Thymus (tissue), 14 donors: ENCODE data around the gene AIF1L. TPM values are rescaled to one million over a fixed set of nuclear protein-coding genes. Genes with fewer than 3 reads are reported as not detected.
A peak's percentile ranks its signal among the peaks of the same experiment; 100 is the strongest.

ENCODE experiments used
- DNase-seq, 9 donors: peaks; one replicate each; pipeline ENCODE4 v3.0.0-alpha.2; 2013; ENCODE audit warnings: low spot score in 9 of 9, low read depth in 6 of 9, missing footprints in 1 of 9
- H3K27ac ChIP-seq, 2 donors: one replicate each; pipeline ENCODE4 v1.5.1; 2013; ENCODE audit warnings: control low read depth in 1 of 2, low read depth in 1 of 2, low read length in 1 of 2, mild to moderate bottlenecking in 1 of 2, moderate library complexity in 1 of 2
- H3K27me3 ChIP-seq, 2 donors: one replicate each; pipeline ENCODE4 v1.5.1; 2013; ENCODE audit warnings: low read length in 1 of 2; ENCODE audit not compliant: control insufficient read depth in 2 of 2, insufficient read depth in 1 of 2
- H3K36me3 ChIP-seq, 2 donors: one replicate each; pipeline ENCODE4 v1.5.1; 2013; ENCODE audit warnings: low read length in 1 of 2, mild to moderate bottlenecking in 1 of 2, moderate library complexity in 1 of 2; ENCODE audit not compliant: control insufficient read depth in 2 of 2, insufficient read depth in 2 of 2
- H3K4me1 ChIP-seq, 2 donors: one replicate each; pipeline ENCODE4 v1.5.1; 2013; ENCODE audit warnings: low read length in 2 of 2; ENCODE audit not compliant: control insufficient read depth in 2 of 2, insufficient read depth in 2 of 2
- H3K4me3 ChIP-seq, 2 donors: one replicate each; pipeline ENCODE4 v1.5.1; 2013; ENCODE audit warnings: low read length in 2 of 2, control low read depth in 1 of 2, mild to moderate bottlenecking in 1 of 2
- H3K9me3 ChIP-seq, 2 donors: one replicate each; pipeline ENCODE4 v1.5.1; 2013; ENCODE audit warnings: low read length in 1 of 2, mild to moderate bottlenecking in 1 of 2; ENCODE audit not compliant: control insufficient read depth in 2 of 2, insufficient read depth in 1 of 2
- WGBS: extraction: QIAGEN DNeasy Blood & Tissue Kit; methylation state at CpG from one replicate; pipeline ENCODE4 v1.1.7; 2013; 5-methylcytosine and 5-hydroxymethylcytosine counted together
- long read RNA-seq, 10 donors: transcript quantifications; one replicate each; lab custom pipeline, GENCODE V29; 2026
- polyA plus RNA-seq: library from polyadenylated mRNA; stranded (reverse); fragments of 200-250 nt; gene quantifications from one replicate; pipeline ENCODE4 v1.2.3, GENCODE V29; 2013
- total RNA-seq: library from RNA; stranded (reverse); fragments of 120-200 nt; gene quantifications from one replicate; pipeline ENCODE4 v1.2.4, GENCODE V29; 2013
- donor health status: healthy.

AIF1L gene
- total RNA-seq (2.5 TPM), polyA plus RNA-seq (4.4 TPM)
- long read RNA-seq, donor 1 = 0 reads
- long read RNA-seq, donor 2 = 0 reads
- long read RNA-seq, donor 3, partial matches to known transcripts = 0 of 1 reads
- long read RNA-seq, donor 3, other reads (novel, unspliced or antisense) = 0 of 1 reads
- long read RNA-seq, donor 4 = 0 reads
- long read RNA-seq, donor 5, transcript AIF1L-201 (6 exons, 3,364 nt) = major isoform, 16 of 55 reads
- long read RNA-seq, donor 5, partial matches to known transcripts = 38 of 55 reads
- long read RNA-seq, donor 5, other reads (novel, unspliced or antisense) = 0 of 55 reads
- long read RNA-seq, donor 6, partial matches to known transcripts = 0 of 2 reads
- long read RNA-seq, donor 6, other reads (novel, unspliced or antisense) = 0 of 2 reads
- long read RNA-seq, donor 7, partial matches to known transcripts = 0 of 2 reads
- long read RNA-seq, donor 7, other reads (novel, unspliced or antisense) = 0 of 2 reads
- long read RNA-seq, donor 8 = 0 reads
- long read RNA-seq, donor 9 = 0 reads
- long read RNA-seq, donor 10, partial matches to known transcripts = 0 of 2 reads
- long read RNA-seq, donor 10, other reads (novel, unspliced or antisense) = 0 of 2 reads

GRCh38 chr9:131096269-131097125 lies at the start of gene AIF1L:
TSS of gene AIF1L (plus strand) at chr9:131096531. CDS start at chr9:131096630, 99 bp downstream.
- H3K27me3 ChIP-seq = peaks cover 12 to 69% of the 10 kb centered on the region in 2 donors
- H3K4me1 ChIP-seq = peaks cover 0 to 5% of the 10 kb centered on the region in 2 donors
- H3K4me3 ChIP-seq = peak within 1 kb of the TSS in 1 of 2 donors; percentile 52
- no peak within 1 kb of the TSS for H3K27ac ChIP-seq
- no peaks in the 10 kb centered on the region for H3K36me3 ChIP-seq
- WGBS = 1% methylated on average over 95 of the region's 99 CpGs
- DNase-seq = peak in 3 of 9 donors; percentile 27 to 37 (median 36)
- H3K9me3 ChIP-seq = peaks cover 0 to 8% of the 10 kb centered on the region in 2 donors

GRCh38 chr9:131046581-131047202 lies 49.6 kb upstream of the AIF1L start:
- Histone ChIP-seq H3K4me3 (no peak overlapping the region), H3K36me3 (no peaks in the 10 kb centered on the region), H3K9me3 (no peaks in the 10 kb centered on the region), H3K27me3 (peaks cover 0 to 14% of the 10 kb centered on the region in 2 donors), H3K27ac (no peak overlapping the region), H3K4me1 (no peaks in the 10 kb centered on the region)
- WGBS = 15% methylated on average over 34 of the region's 35 CpGs
- peak; percentile 21 to 82 (median 56) for DNase-seq

GRCh38 chr9:131048332-131048731 lies 48.0 kb upstream of the AIF1L start:
- no peak overlapping the region for H3K27ac ChIP-seq
- 50% methylated on average over 6 of the region's 6 CpGs for WGBS

GRCh38 chr9:131048820-131049219 lies 47.5 kb upstream of the AIF1L start:
- no peaks in the 10 kb centered on the region for H3K36me3 ChIP-seq
- H3K27me3 ChIP-seq = peaks cover 0 to 14% of the 10 kb centered on the region in 2 donors
- no peaks in the 10 kb centered on the region for H3K9me3 ChIP-seq
- WGBS = 94% methylated on average over 8 of the region's 8 CpGs
- no peak overlapping the region for H3K27ac ChIP-seq
- H3K4me1 ChIP-seq = no peaks in the 10 kb centered on the region
- no peak overlapping the region for H3K4me3 ChIP-seq
- no peak for DNase-seq

More at GRCh38 chr9:131048332-131048731, 48.0 kb upstream of the AIF1L start:
- peaks cover 0 to 14% of the 10 kb centered on the region in 2 donors for H3K27me3 ChIP-seq
- H3K9me3 ChIP-seq = no peaks in the 10 kb centered on the region
- H3K36me3 ChIP-seq = no peaks in the 10 kb centered on the region
- H3K4me3 ChIP-seq = no peak overlapping the region
- H3K4me1 ChIP-seq = no peaks in the 10 kb centered on the region
- no peak for DNase-seq

- no peak overlapping the region for H3K4me3 ChIP-seq
- H3K4me1 ChIP-seq = no peaks in the 10 kb centered on the region
- WGBS = 67% methylated on average over 21 of the region's 21 CpGs
- no peak overlapping the region for H3K27ac ChIP-seq
- H3K9me3 ChIP-seq = no peaks in the 10 kb centered on the region
- H3K36me3 ChIP-seq = no peaks in the 10 kb centered on the region
- peaks cover 0 to 14% of the 10 kb centered on the region in 2 donors for H3K27me3 ChIP-seq
- peak in 1 of 9 donors; percentile 10 for DNase-seq
Measured at GRCh38 chr9:131049829-131050715, 46.3 kb upstream of the AIF1L start.

- Histone ChIP-seq H3K9me3 (no peaks in the 10 kb centered on the region), H3K4me1 (no peaks in the 10 kb centered on the region), H3K27ac (no peak overlapping the region), H3K27me3 (peaks cover 0 to 14% of the 10 kb centered on the region in 2 donors), H3K36me3 (no peaks in the 10 kb centered on the region), H3K4me3 (no peak overlapping the region)
- 97% methylated on average over 17 of the region's 17 CpGs for WGBS
- no peak for DNase-seq
Measured at GRCh38 chr9:131050831-131051230, 45.5 kb upstream of the AIF1L start.

GRCh38 chr9:131051592-131052517 lies 44.5 kb upstream of the AIF1L start:
- DNase-seq = no peak
- no peaks in the 10 kb centered on the region for H3K9me3 ChIP-seq
- no peak overlapping the region for H3K4me3 ChIP-seq
- no peaks in the 10 kb centered on the region for H3K36me3 ChIP-seq
- H3K27ac ChIP-seq = no peak overlapping the region
- H3K4me1 ChIP-seq = no peaks in the 10 kb centered on the region
- 95% methylated on average over 25 of the region's 25 CpGs for WGBS
- peaks cover 0 to 14% of the 10 kb centered on the region in 2 donors for H3K27me3 ChIP-seq
